ENCODE data around the gene PIK3C2G. TPM values are rescaled to one million over a fixed set of nuclear protein-coding genes. Genes with fewer than 3 reads are reported as not detected.

PIK3C2G gene
- total and polyA plus RNA-seq, 10 of the 15 experiments (the other 5 are each of a cell fraction or from before 2014, with no cell fraction given), result not detected

- TF ChIP-seq ATF7 (IDR thresholded peaks at IDR 0.05; ENCODE audit: low read depth) (no peak), ASH2L (IDR thresholded peaks at IDR 0.05; ENCODE audit: borderline replicate concordance, low read depth) (no peak), ATF3 (IDR thresholded peaks at IDR 0.05; ENCODE audit: borderline replicate concordance, extremely low read depth, low read depth, low read length) (no peak), ZNF24 (IDR thresholded peaks at IDR 0.05) (no peak), ELK1 (IDR thresholded peaks at IDR 0.05; ENCODE audit: low read depth, low read length) (no peak), IKZF1 (conservative IDR thresholded peaks at IDR 0.05) (no peak)
Observed at GRCh38 chr12:18389820-18390219, 128.5 kb downstream of the PIK3C2G start (continued).

GRCh38 chr12:18391151-18391550 lies 129.8 kb downstream of the PIK3C2G start:
- in situ Hi-C loops (cut with MboI) (no loop called here), intact Hi-C loops (cut with micrococcal nuclease; ENCODE audit: unreplicated experiment) (no loop called here)
- no peak overlapping the region for H3K4me2 ChIP-seq (ENCODE audit: control insufficient read depth, insufficient read depth)
- H3K27me3 ChIP-seq (replicated peaks in 1 of 2; ENCODE audit: control insufficient read depth in 2 of 2, insufficient read depth in 2 of 2, low read length in 1 of 2), result no peaks in the 10 kb centered on the region
- no peaks in the 10 kb centered on the region for H3K79me2 ChIP-seq (ENCODE audit: control insufficient read depth, insufficient read depth, low read length)
- no peaks in the 10 kb centered on the region for H3K36me3 ChIP-seq (ENCODE audit: control insufficient read depth in 2 of 2, insufficient read depth in 2 of 2, low read length in 1 of 2)
- ChIA-PET RAD21 (ENCODE audit: unreplicated experiment) (no interaction called here), SMC1A (ENCODE audit: uncharacterized antibody, unreplicated experiment) (no interaction called here), CTCF (no interaction called here), POLR2A (no interaction called here)
- ATAC-seq, result no peak
- H3K27ac ChIP-seq (ENCODE audit: control insufficient read depth, insufficient read depth), result no peak overlapping the region
- H3K4me3 ChIP-seq, result no peak overlapping the region
- TF ChIP-seq PAX5 (IDR thresholded peaks at IDR 0.05; ENCODE audit: borderline replicate concordance, low read depth, low read length), result no peak
- TF ChIP-seq NKRF (conservative IDR thresholded peaks at IDR 0.05), result no peak
- TF ChIP-seq TCF12 (IDR thresholded peaks at IDR 0.05; ENCODE audit: low read depth, low read length), result no peak
- no peak for TF ChIP-seq BMI1 (IDR thresholded peaks at IDR 0.05; ENCODE audit: borderline replicate concordance)
- TF ChIP-seq BHLHE40 (IDR thresholded peaks at IDR 0.05; ENCODE audit: borderline replicate concordance in 1 of 2, low read depth in 2 of 2, low read length in 1 of 2), result no peak
- no peak for TF ChIP-seq USF1 (IDR thresholded peaks at IDR 0.05; ENCODE audit: borderline replicate concordance, extremely low read length, insufficient read depth, low read depth, low read length)
- no peak for TF ChIP-seq MTA2 (IDR thresholded peaks at IDR 0.05; ENCODE audit: low read depth)
- TF ChIP-seq ATF7 (IDR thresholded peaks at IDR 0.05; ENCODE audit: low read depth), result no peak
- no peak for TF ChIP-seq JUNB (IDR thresholded peaks at IDR 0.05)
- TF ChIP-seq HSF1 (IDR thresholded peaks at IDR 0.05; ENCODE audit: low read depth, low read length), result no peak
- no TSS peak for BruUV-seq (replicated peaks)
- H3K9me3 ChIP-seq (replicated peaks; ENCODE audit: control insufficient read depth, insufficient read depth, low read length), result no peaks in the 10 kb centered on the region
- H4K20me1 ChIP-seq (ENCODE audit: control insufficient read depth, insufficient read depth), result no peaks in the 10 kb centered on the region
- H2AFZ ChIP-seq (ENCODE audit: control insufficient read depth, low read depth, low read length), result no peak overlapping the region
- H3K4me1 ChIP-seq (ENCODE audit: control insufficient read depth, insufficient read depth, low read length), result no peaks in the 10 kb centered on the region
- 3% methylated on average over 2 of the region's 2 CpGs for WGBS (ENCODE audit: insufficient coverage, insufficient replicate concordance, low lambda C conversion rate, missing lambda C conversion rate)
- DNase-seq (ENCODE audit: low read depth, low spot score), result no peak
- no peak overlapping the region for H3K9ac ChIP-seq (ENCODE audit: control insufficient read depth, insufficient read depth, low read length)
- FAIRE-seq, result no peak

All from GM12878 (cell line).